ENCODE measurements around the gene TCTN1. TPM values are rescaled to one million over a fixed set of nuclear protein-coding genes. Genes with fewer than 3 reads are reported as not detected.

Gene TCTN1
- total RNA-seq, 2 donors from 2014 or later, result 40.9 to 42.0 TPM

DNA sequence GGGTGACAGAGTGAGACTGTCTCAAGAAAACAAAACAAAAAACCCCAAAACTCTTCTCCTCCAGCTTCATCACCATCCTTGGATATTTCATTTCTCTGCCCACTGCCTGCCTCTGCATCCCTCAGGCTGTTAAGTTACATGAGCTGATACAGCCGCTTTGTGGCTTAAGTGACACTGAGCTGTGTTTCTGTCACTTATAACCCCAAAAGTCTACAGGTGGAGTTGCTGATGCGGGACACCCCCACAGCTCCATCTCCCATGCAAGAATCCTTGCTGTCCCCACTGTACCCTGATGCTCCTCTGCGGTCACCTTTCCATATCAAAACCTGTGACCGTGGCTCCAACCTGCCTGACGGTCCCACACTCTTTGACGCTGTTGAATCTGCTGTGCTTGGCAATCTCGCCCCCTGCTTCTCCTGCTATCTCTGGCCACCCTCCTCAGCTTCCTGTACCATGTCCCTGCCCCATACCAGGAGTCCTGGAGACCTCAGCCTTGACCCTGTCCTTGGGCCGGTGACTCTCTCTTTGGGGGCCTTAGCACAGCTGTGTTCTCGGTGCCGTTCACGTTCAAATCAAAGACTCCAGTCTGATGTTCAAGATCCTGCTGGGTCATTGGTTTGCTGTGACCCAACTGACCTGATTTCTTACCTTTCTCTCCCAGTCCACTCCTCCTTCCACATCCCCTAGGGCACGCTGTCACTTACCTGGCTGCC, 54.7 kb downstream of the TCTN1 start:
- DNase-seq (ENCODE audit: low spot score) (no peak), ATAC-seq (ENCODE audit: insufficient number of reproducible peaks, low FRiP score, low read depth) (no peak)
- H3K4me3 ChIP-seq, result no peak overlapping the region
- H3K4me1 ChIP-seq (ENCODE audit: control insufficient read depth in 1 of 2, low read depth in 2 of 2), result no peaks in the 10 kb centered on the region
- H3K27me3 ChIP-seq (replicated peaks; ENCODE audit: insufficient read depth), result no peaks in the 10 kb centered on the region
- no peak for TF ChIP-seq CTCF (IDR thresholded peaks at IDR 0.05)
- no peak overlapping the region for H3K27ac ChIP-seq
- peaks cover 3% of the 10 kb centered on the region for H3K9me3 ChIP-seq
- no peaks in the 10 kb centered on the region for H3K36me3 ChIP-seq

GRCh38 chr12:110669193-110669502, 55.2 kb downstream of the TCTN1 start:
- Histone ChIP-seq H3K4me3 (no peak overlapping the region), H3K36me3 (no peaks in the 10 kb centered on the region)
- ATAC-seq (ENCODE audit: insufficient number of reproducible peaks, low FRiP score, low read depth), result no peak

GRCh38 chr12:110670161-110670701, 56.3 kb downstream of the TCTN1 start:
- Histone ChIP-seq H3K36me3 (no peaks in the 10 kb centered on the region), H3K27me3 (replicated peaks; ENCODE audit: insufficient read depth) (no peaks in the 10 kb centered on the region), H3K4me3 (no peak overlapping the region), H3K27ac (no peak overlapping the region), H3K9me3 (peaks cover 6% of the 10 kb centered on the region), H3K4me1 (ENCODE audit: control insufficient read depth in 1 of 2, low read depth in 2 of 2) (no peaks in the 10 kb centered on the region)
- TF ChIP-seq CTCF (IDR thresholded peaks at IDR 0.05), result no peak
- DNase-seq (ENCODE audit: low spot score) (no peak), ATAC-seq (ENCODE audit: insufficient number of reproducible peaks, low FRiP score, low read depth) (no peak)

More at GRCh38 chr12:110669193-110669502, 55.2 kb downstream of the TCTN1 start:
- no peak for DNase-seq (ENCODE audit: low spot score)
- Histone ChIP-seq H3K4me1 (ENCODE audit: control insufficient read depth in 1 of 2, low read depth in 2 of 2) (no peaks in the 10 kb centered on the region), H3K9me3 (peaks cover 3% of the 10 kb centered on the region), H3K27ac (no peak overlapping the region), H3K27me3 (replicated peaks; ENCODE audit: insufficient read depth) (no peaks in the 10 kb centered on the region)
- TF ChIP-seq CTCF (IDR thresholded peaks at IDR 0.05), result no peak

DNA sequence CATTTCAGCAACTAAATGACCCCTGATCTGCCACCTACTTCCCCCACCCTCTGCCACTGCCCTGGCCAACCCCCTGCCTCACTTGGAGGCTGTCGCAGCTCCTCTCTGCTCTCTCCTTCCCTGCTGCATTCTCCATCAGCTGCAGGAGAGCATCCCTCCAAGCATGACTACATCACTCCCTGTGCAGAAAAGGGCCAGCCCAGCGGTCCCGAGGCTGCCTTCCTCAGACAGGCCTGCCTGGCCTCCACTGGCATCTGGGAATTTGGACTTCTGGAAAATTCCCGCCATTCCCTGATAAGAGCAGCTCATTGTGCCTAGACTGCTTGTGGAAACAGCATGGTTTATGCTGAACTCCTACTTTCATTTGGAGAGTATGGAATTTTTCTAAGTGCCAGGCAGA, 62.2 kb downstream of the TCTN1 start:
- no peak overlapping the region for H3K4me3 ChIP-seq
- TF ChIP-seq CTCF (IDR thresholded peaks at IDR 0.05), result no peak
- ATAC-seq (ENCODE audit: insufficient number of reproducible peaks, low FRiP score, low read depth) (no peak), DNase-seq (ENCODE audit: low spot score) (no peak)
- peaks cover 0 to 2% of the 10 kb centered on the region in 2 donors for H3K4me1 ChIP-seq (ENCODE audit: control insufficient read depth in 1 of 2, low read depth in 2 of 2)
- peaks cover 6% of the 10 kb centered on the region for H3K9me3 ChIP-seq
- no peak overlapping the region for H3K27ac ChIP-seq
- no peaks in the 10 kb centered on the region for H3K27me3 ChIP-seq (replicated peaks; ENCODE audit: insufficient read depth)
- no peaks in the 10 kb centered on the region for H3K36me3 ChIP-seq

DNA sequence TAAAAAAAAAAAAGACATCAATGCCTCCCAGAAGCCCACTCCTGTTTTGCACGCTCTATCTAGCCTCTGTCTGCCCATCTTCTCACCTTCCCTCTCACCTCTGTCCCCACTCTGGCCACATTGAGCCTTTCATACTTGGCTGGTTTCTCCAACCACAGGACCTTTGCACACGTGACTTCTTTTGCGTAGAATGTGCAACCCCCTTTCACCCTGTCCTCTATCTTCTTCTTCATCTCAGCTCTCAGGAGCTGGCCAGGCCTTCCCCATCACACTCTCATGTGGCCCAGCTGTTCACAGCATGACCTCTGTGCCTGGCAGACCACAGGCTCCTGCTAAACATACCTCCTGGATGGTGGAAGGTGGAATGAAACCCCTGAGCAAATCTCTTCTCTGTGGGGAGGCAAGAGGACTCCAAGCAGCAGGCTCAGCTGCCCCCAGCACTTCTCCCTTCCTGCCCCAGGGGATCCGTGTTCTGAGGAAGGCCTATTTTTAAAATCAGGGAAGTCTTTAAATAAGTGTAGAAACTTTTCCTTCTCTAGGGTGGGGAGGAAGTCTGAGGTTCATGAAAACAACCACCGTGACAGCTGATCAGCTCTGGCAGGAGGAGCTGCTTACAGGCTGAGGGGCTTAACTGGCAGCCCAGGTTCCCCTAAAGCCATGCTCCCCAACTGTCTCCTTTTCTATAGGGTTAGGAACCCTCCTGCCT, 63.4 kb downstream of the TCTN1 start:
- Histone ChIP-seq H3K4me3 (no peak overlapping the region), H3K4me1 (ENCODE audit: control insufficient read depth in 1 of 2, low read depth in 2 of 2) (peaks cover 0 to 2% of the 10 kb centered on the region in 2 donors), H3K9me3 (peaks cover 6% of the 10 kb centered on the region), H3K36me3 (no peaks in the 10 kb centered on the region), H3K27ac (no peak overlapping the region), H3K27me3 (replicated peaks; ENCODE audit: insufficient read depth) (no peaks in the 10 kb centered on the region)
- no peak for ATAC-seq (ENCODE audit: insufficient number of reproducible peaks, low FRiP score, low read depth)
- no peak for TF ChIP-seq CTCF (IDR thresholded peaks at IDR 0.05)
- DNase-seq (ENCODE audit: low spot score), result no peak
